Stimulated activated naive CD8-positive, alpha-beta T cell treated with anti-CD3 and anti-CD28 coated beads, Interleukin-15, Interleukin-2, amounts not matched to agents 100 ng/mL and 50 ng/mL, for 24 hours (primary cell): ENCODE measurements around the gene NDE1.
"Not testable (repeated sequence)": the region's sequence is repeated elsewhere in the genome, so short reads cannot be mapped to it uniquely, and the experiment has no call there.

Experiments
- H3K27ac Mint-ChIP-seq: one replicate; pipeline ENCODE4 v1.8.0; 2021; ENCODE audit warnings: mild to moderate bottlenecking, mixed read lengths
- H3K27me3 Mint-ChIP-seq: one replicate; pipeline ENCODE4 v1.8.0; 2021; ENCODE audit warnings: mixed read lengths
- H3K36me3 Mint-ChIP-seq: one replicate; pipeline ENCODE4 v1.8.0; 2021; ENCODE audit warnings: low read depth, mixed read lengths
- H3K4me1 Mint-ChIP-seq: one replicate; pipeline ENCODE4 v1.8.0; 2021; ENCODE audit warnings: low read depth, mixed read lengths
- H3K4me3 Mint-ChIP-seq: one replicate; pipeline ENCODE4 v1.8.0; 2021; ENCODE audit warnings: mild to moderate bottlenecking, mixed read lengths
- H3K9me3 Mint-ChIP-seq: one replicate; pipeline ENCODE4 v1.8.0; 2021; ENCODE audit warnings: mixed read lengths

Gene NDE1

DNA sequence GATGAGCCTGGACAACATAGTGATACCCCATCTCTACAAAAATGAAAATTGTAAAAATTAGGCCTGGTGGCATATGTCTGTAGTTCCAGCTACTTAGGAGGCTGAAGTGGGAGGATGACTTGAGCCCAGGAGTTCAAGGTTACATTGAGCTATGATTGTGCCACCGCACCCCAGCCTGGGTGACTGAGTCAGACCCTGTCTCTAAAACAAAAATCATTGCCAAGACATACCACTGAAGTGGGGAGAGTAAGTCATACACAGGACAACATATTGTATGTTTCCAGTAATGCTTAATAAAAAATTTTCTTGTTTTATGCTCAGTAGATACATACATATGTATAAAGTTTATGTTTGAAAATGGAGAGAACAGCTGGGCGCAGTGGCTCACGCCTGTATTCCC lies 39.2 kb downstream of the NDE1 start:
- H3K36me3 Mint-ChIP-seq, result peaks cover 75% of the 10 kb centered on the region
- H3K4me3 Mint-ChIP-seq, result no peak overlapping the region
- H3K27me3 Mint-ChIP-seq, result no peaks in the 10 kb centered on the region
- no peak overlapping the region for H3K27ac Mint-ChIP-seq
- no peaks in the 10 kb centered on the region for H3K9me3 Mint-ChIP-seq
- H3K4me1 Mint-ChIP-seq, result no peaks in the 10 kb centered on the region

- H3K27me3 Mint-ChIP-seq, result no peaks in the 10 kb centered on the region
- H3K4me1 Mint-ChIP-seq, result no peaks in the 10 kb centered on the region
- H3K9me3 Mint-ChIP-seq, result no peaks in the 10 kb centered on the region
- H3K36me3 Mint-ChIP-seq, result peaks cover 76% of the 10 kb centered on the region
- no peak overlapping the region for H3K4me3 Mint-ChIP-seq
- no peak overlapping the region for H3K27ac Mint-ChIP-seq
Observed at GRCh38 chr16:15690296-15690695, 40.3 kb downstream of the NDE1 start.

DNA sequence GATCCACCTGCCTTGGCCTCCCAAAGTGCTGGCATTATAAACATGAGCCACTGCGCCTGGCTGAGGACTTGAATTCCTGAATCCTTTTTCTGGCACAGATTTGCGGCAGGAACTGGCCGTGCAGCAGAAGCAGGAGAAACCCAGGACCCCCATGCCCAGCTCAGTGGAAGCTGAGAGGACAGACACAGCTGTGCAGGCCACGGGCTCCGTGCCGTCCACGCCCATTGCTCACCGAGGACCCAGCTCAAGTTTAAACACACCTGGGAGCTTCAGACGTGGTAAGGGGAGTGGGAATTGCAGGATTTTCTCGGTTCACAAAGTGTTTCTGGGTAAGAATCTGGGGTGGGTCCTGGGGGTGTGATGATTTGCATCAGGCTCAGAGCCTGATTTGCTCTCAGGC lies 41.0 kb downstream of the NDE1 start:
- Mint-ChIP-seq H3K27me3 (no peaks in the 10 kb centered on the region), H3K4me1 (no peaks in the 10 kb centered on the region), H3K4me3 (no peak overlapping the region), H3K27ac (no peak overlapping the region), H3K36me3 (peaks cover 75% of the 10 kb centered on the region), H3K9me3 (no peaks in the 10 kb centered on the region)

- H3K9me3 Mint-ChIP-seq, H3K4me3 Mint-ChIP-seq, H3K27me3 Mint-ChIP-seq, H3K27ac Mint-ChIP-seq, H3K4me1 Mint-ChIP-seq: not testable (repeated sequence)
- peaks cover 77% of the 10 kb centered on the region for H3K36me3 Mint-ChIP-seq
Observed at GRCh38 chr16:15692508-15692907, 42.5 kb downstream of the NDE1 start.

GRCh38 chr16:15694499-15694898 lies 44.5 kb downstream of the NDE1 start:
- Mint-ChIP-seq H3K9me3 (no peaks in the 10 kb centered on the region), H3K4me1 (no peaks in the 10 kb centered on the region), H3K4me3 (no peak overlapping the region), H3K36me3 (peaks cover 67% of the 10 kb centered on the region), H3K27me3 (no peaks in the 10 kb centered on the region), H3K27ac (no peak overlapping the region)

- Mint-ChIP-seq H3K4me1 (peaks cover 15% of the 10 kb centered on the region), H3K36me3 (peaks cover 59% of the 10 kb centered on the region), H3K4me3 (no peak overlapping the region), H3K27ac (no peak overlapping the region), H3K9me3 (no peaks in the 10 kb centered on the region), H3K27me3 (no peaks in the 10 kb centered on the region)
Observed at GRCh38 chr16:15699819-15700218, 49.8 kb downstream of the NDE1 start.

- no peaks in the 10 kb centered on the region for H3K9me3 Mint-ChIP-seq
Observed at GRCh38 chr16:15701367-15701766, 51.3 kb downstream of the NDE1 start.

DNA sequence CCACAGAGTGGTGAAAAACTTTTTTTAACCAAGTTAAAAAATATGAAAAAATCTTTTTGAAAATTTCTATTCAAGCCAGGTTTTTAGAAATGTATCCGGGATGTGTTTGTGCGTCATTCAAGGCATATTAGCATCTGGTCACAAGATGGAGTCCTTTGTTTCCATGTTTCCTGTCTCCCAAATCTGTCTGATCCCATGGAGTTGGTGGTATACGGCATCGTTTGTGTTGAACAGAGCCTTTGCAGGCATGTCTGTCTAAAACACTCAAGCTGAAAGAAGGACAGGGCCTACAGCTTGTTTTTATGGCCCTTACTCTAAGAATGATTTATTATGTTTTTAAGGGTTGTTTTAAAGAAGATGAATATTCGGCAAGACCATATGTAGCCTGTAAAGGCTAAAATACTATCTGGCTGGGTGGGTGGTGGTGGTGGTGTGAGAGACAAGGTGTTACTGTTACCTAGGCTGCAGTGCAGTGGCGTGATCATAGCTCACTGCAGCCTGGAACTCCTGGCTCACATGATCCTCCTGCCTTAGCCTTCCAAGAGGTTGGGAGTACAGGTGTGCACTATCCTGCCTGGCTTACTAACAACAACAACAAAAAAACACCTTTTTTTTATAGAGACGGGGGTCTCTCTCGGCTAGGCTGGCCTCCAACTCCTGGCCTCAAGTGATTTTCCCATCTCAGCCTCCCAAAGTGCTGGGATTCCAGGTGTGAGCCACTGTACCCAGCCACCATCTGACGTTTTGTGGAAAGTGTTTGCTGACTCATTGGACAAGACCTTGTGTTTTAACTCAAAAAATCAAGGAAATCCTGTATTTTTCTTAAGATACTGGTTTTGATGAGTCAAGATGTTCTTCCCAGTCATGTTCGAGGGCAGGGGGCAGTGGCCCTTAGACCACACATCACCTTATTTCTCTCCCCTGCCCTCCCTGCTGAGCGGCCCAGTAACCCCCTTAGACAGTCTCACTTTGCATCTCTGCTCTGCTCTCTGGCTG lies 52.2 kb downstream of the NDE1 start:
- peaks cover 18% of the 10 kb centered on the region for H3K4me1 Mint-ChIP-seq
- no peak overlapping the region for H3K4me3 Mint-ChIP-seq
- H3K9me3 Mint-ChIP-seq, result no peaks in the 10 kb centered on the region
- H3K27me3 Mint-ChIP-seq, result no peaks in the 10 kb centered on the region
- peaks cover 47% of the 10 kb centered on the region for H3K36me3 Mint-ChIP-seq
- peak overlapping the region; percentile 45 for H3K27ac Mint-ChIP-seq

More at GRCh38 chr16:15701367-15701766, 51.3 kb downstream of the NDE1 start:
- no peak overlapping the region for H3K27ac Mint-ChIP-seq
- peaks cover 18% of the 10 kb centered on the region for H3K4me1 Mint-ChIP-seq
- no peak overlapping the region for H3K4me3 Mint-ChIP-seq
- peaks cover 54% of the 10 kb centered on the region for H3K36me3 Mint-ChIP-seq
- H3K27me3 Mint-ChIP-seq, result no peaks in the 10 kb centered on the region

DNA sequence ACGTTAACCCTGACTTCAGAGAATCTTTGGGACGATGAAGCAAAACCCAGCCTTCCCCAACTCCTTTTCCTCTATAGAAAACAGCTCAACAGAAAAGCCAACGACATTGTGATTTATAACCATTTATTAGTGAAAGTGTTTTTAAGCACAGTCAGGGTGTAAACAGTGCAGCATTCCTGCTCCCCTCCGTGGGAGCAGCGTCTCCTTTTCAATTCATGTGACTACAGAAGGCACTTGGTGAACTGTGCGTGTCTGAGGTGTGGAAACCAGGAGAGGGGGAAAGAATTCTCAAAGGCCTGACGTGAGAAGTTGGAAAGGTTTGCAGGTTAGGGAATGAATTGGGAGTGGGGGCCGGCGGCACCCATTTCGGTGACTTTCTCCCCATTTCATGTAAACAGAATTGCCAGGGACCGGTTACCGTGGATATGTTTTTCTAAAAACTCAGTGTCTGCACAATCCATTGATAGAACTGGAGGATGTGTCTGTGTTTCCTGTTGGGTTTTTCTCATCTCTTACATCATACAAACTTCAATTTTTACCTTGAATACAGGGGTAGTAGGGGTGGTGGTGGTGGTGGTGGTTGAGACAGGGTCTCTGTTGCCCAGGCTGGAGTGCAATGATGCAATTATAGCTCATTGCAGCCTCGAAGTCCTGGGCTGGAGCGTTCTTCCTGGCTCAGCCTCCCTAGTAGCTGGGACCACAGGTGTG lies 53.1 kb downstream of the NDE1 start:
- peaks cover 49% of the 10 kb centered on the region for H3K36me3 Mint-ChIP-seq
- H3K9me3 Mint-ChIP-seq, result no peaks in the 10 kb centered on the region

DNA sequence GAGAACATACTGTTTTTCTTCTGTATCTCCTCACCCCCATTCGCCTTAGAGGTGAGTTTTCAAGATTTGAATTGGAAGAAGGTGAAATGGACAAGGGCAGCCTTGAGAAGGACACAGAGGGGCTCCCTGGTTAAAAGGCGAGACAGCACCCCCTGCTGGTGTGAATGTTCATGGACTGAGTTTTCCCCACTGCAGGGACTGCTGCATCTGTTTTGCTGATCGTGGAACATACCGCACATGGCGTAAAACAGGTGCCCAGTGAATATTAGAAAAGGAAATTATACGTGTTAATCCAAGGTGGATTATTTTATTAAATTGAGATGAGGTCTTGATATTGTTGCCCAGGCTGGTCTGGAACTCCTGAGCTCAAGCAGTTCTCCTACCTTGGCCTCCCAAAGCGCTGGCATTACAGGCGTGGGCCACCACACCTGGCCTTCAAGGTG lies 54.5 kb downstream of the NDE1 start:
- peaks cover 18% of the 10 kb centered on the region for H3K4me1 Mint-ChIP-seq
- no peaks in the 10 kb centered on the region for H3K27me3 Mint-ChIP-seq
- no peak overlapping the region for H3K4me3 Mint-ChIP-seq
- peak overlapping the region; percentile 24 for H3K27ac Mint-ChIP-seq
- peaks cover 48% of the 10 kb centered on the region for H3K36me3 Mint-ChIP-seq
- no peaks in the 10 kb centered on the region for H3K9me3 Mint-ChIP-seq

More for the DNA sequence above, 53.1 kb downstream of the NDE1 start:
- Mint-ChIP-seq H3K4me1 (peaks cover 18% of the 10 kb centered on the region), H3K27ac (peak overlapping the region; percentile 42), H3K27me3 (no peaks in the 10 kb centered on the region), H3K4me3 (no peak overlapping the region)

GRCh38 chr16:15705064-15705565 lies 55.1 kb downstream of the NDE1 start:
- Mint-ChIP-seq H3K27me3 (no peaks in the 10 kb centered on the region), H3K36me3 (peaks cover 45% of the 10 kb centered on the region), H3K9me3 (no peaks in the 10 kb centered on the region), H3K4me3 (no peak overlapping the region), H3K4me1 (peaks cover 18% of the 10 kb centered on the region), H3K27ac (no peak overlapping the region)

- no peak overlapping the region for H3K27ac Mint-ChIP-seq
- H3K27me3 Mint-ChIP-seq, result no peaks in the 10 kb centered on the region
- H3K9me3 Mint-ChIP-seq, result no peaks in the 10 kb centered on the region
- no peak overlapping the region for H3K4me3 Mint-ChIP-seq
- peaks cover 31% of the 10 kb centered on the region for H3K36me3 Mint-ChIP-seq
- peaks cover 22% of the 10 kb centered on the region for H3K4me1 Mint-ChIP-seq
Observed at GRCh38 chr16:15707332-15707731, 57.3 kb downstream of the NDE1 start.

GRCh38 chr16:15708096-15708495 lies 58.1 kb downstream of the NDE1 start:
- Mint-ChIP-seq H3K9me3 (no peaks in the 10 kb centered on the region), H3K4me3 (no peak overlapping the region), H3K4me1 (peaks cover 19% of the 10 kb centered on the region), H3K27ac (no peak overlapping the region), H3K27me3 (no peaks in the 10 kb centered on the region), H3K36me3 (peaks cover 27% of the 10 kb centered on the region)

DNA sequence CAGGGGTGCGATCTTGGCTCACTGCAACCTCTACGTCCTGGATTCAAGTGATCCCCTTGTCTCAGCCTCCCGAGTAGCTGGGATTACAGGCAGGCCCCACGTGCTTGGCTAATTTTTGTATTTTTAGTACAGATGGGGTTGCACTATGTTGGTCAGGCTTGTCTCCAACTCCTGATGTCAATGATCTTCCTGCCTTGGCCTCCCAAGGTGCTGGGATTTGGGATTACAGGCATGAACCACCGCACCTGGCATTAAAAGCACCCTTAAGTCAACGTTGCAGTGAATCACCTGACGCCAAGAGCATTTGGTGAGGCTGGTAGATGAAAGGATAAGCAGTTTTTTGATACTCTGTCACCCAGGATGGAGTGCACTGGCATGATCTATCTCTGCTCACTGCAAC lies 59.0 kb downstream of the NDE1 start:
- H3K27ac Mint-ChIP-seq, result no peak overlapping the region
- H3K36me3 Mint-ChIP-seq, result peaks cover 19% of the 10 kb centered on the region
- H3K9me3 Mint-ChIP-seq, result no peaks in the 10 kb centered on the region
- H3K4me3 Mint-ChIP-seq, result no peak overlapping the region
- H3K27me3 Mint-ChIP-seq, result no peaks in the 10 kb centered on the region
- peaks cover 15% of the 10 kb centered on the region for H3K4me1 Mint-ChIP-seq
